Epithelial cell of proximal tubule (primary cell): ENCODE measurements around the gene PITPNM1. TPM values are rescaled to one million over a fixed set of nuclear protein-coding genes. Genes with fewer than 3 reads are reported as not detected.

Experiments
- DNase-seq: peaks from one replicate; pipeline ENCODE4 v3.0.0-alpha.2; 2011; ENCODE audit warnings: low read depth
- H3K4me3 ChIP-seq: 2 replicates; pipeline ENCODE4 v1.5.1; 2011; ENCODE audit warnings: low read depth, mild to moderate bottlenecking, low read length
- CTCF ChIP-seq: conservative IDR thresholded peaks from 2 replicates; pipeline ENCODE4 v1.5.1; 2012; ENCODE audit warnings: low read depth, mild to moderate bottlenecking, low read length
- total RNA-seq: library from RNA; depleted of rRNA; stranded (reverse); fragments of >200 nt; gene quantifications from 2 replicates; pipeline ENCODE4 v1.2.3, GENCODE V29; 2015

Gene PITPNM1
- total RNA-seq, 1 donor from 2014 or later: 74.1 TPM

- DNase-seq: no peak
- TF ChIP-seq CTCF: no peak
- peak overlapping the region; percentile 87 for H3K4me3 ChIP-seq
These were observed 2.2 kb upstream of the PITPNM1 start for GRCh38 chr11:67507242-67507863.

GRCh38 chr11:67506426-67507051, 1.4 kb upstream of the PITPNM1 start:
- DNase-seq: no peak
- TF ChIP-seq CTCF: no peak
- peak overlapping the region; percentile 87 for H3K4me3 ChIP-seq

GRCh38 chr11:67505605-67506396, 638 bp upstream of the PITPNM1 start:
- peak; percentile 92 for TF ChIP-seq CTCF
- DNase-seq: peak; percentile 92
- peak overlapping the region; percentile 89 for H3K4me3 ChIP-seq

GRCh38 chr11:67504005-67504949, 886 bp downstream of the PITPNM1 start:
- peak overlapping the region; percentile 89 for H3K4me3 ChIP-seq
- no peak for DNase-seq
- no peak for TF ChIP-seq CTCF

GRCh38 chr11:67503119-67504004, 1.8 kb downstream of the PITPNM1 start:
- no peak for TF ChIP-seq CTCF
- peak overlapping the region; percentile 89 for H3K4me3 ChIP-seq
- DNase-seq: no peak
